NCI-H146 treated with DMSO at 0.1 percent for 48 hours (cell line): Measurements from ENCODE around the gene CCER1.

Experiments used
- DNase-seq: peaks from one replicate; lab custom pipeline; 2025; ENCODE audit not compliant: unreplicated experiment; lab: John Stamatoyannopoulos, UW

Gene CCER1

DNA sequence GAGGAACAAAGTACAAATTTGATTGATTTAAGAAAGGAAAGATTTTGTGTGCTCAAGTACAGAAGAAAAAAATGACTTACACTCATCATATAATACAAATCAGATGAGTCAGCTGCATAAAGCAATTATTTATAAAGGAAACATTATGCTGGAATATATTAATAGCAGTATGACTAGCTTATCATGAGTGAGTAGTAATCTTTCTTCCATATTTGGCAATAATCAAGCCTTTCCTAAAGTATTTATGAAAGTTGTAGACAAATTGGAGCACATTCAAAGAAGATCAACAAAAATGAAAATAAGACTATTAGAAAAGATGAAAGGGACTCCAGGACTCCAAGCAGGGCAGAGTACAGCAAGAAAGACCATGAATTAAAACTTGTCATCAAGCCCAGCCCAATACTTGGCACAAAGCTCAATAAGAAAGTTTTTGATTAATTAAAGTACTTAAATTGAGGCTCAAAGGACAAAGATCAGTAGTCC lies 32.8 kb downstream of the CCER1 start:
- DNase-seq: no peak

DNA sequence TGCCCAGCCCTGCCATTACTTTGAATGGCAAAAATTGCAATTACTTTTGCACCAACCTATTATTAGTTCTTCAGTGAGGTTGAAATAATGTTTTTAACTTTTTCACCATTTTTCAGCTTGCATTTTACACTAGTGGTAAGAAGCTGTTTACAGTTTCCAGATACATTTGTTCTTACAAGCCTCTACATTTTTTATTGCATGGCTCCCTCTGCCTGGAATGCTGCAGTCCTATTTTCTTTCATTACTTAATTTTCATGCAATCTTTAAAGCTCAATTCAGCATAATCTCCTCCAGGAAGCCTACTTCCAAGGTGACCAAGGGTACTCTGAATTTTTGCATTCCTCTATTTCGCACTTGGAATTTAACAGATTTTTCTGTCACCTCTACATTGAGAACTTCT lies 33.4 kb downstream of the CCER1 start:
- no peak for DNase-seq

DNA sequence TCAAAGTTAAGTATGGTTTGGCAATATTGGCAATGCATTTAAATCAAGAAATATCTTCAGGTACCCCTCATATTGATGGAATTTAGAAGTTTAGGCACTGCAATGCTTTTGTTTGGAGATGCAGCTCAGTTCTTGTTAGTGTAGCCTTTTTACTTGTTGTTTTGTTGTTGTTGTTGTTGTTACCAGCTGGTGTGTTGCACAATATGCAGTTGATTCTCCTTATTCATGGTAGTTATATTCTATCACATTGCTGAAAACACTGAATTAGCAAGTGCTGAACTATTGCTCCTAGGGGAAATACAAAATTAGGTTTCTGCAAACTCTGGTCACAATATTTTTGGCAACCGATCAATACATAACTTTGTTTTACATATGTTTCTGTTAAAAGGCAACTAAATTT lies 34.8 kb downstream of the CCER1 start:
- no peak for DNase-seq

DNA sequence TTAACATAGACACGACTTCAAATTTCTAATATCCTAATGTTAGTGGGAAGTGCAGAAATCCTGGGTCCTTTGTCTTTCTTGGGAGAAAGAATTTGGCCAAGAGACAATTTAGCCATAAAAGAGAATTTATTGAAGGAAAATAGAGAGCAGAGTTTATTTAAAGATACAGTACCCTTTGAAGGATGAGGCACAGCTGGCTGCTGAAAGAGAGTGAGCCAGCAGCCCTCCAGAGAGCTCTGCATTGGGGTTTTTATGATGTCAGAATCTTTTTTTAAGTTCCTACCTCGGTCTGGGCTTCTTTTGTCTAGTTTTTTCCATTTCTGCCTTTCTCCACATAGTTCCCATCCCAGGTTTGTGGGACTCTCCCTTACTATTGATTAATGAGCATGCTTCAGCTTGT lies 37.5 kb downstream of the CCER1 start:
- DNase-seq: no peak

DNA sequence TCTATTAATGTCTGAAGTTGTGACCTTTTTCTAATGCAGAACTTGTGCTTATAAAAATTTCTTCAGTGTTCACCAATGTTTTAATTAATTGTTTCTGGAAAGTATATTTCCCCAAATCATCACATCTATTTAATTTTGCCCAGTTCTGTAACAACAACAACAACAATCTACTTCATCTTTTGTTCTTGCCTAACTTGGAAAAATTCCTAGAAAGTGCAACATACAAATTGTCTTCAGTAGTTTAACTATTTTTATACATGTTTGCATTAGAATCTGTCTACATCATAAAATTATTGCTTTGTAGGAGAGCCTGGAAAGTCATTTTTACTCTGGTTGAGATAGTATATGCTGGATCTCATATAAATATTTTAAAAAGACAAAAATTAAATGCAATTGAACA lies 38.5 kb downstream of the CCER1 start:
- no peak for DNase-seq

DNA sequence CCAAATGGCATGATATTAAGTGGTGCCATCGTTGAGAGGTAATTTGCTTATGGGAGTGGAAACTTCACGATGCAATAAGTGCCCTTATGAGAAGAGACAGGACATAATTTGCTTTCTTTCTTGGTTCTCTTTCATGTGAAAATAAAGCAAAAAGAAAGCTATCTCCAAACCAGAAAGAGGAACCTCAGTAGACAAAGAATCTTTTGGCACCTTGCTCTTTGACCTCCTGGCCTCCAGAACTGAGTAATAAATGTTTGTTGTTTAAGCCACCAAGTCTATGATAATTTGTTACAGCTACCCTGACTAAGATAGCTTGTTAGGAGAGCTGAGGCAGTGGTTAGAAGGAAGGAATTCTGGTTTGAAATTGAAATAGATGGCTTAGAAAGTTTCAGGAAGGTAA lies 39.6 kb downstream of the CCER1 start:
- no peak for DNase-seq

DNA sequence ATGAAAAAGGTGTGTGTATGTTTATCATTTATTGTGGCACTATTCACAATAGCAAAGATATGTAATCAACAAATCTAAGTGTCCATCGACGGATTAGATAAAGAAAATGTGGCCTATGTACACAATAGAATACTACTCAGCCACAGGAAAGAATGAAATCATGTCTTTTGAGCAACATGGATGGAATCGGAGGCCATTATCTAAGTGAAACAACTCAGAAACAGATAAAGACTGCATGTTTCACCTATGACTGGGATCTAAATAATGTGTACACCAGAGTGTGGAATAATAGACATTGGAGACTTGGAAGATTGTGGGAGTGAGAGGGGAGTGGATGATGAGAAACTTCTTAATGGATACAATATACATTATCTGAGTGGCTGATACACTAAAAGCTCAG lies 44.0 kb downstream of the CCER1 start:
- no peak for DNase-seq

DNA sequence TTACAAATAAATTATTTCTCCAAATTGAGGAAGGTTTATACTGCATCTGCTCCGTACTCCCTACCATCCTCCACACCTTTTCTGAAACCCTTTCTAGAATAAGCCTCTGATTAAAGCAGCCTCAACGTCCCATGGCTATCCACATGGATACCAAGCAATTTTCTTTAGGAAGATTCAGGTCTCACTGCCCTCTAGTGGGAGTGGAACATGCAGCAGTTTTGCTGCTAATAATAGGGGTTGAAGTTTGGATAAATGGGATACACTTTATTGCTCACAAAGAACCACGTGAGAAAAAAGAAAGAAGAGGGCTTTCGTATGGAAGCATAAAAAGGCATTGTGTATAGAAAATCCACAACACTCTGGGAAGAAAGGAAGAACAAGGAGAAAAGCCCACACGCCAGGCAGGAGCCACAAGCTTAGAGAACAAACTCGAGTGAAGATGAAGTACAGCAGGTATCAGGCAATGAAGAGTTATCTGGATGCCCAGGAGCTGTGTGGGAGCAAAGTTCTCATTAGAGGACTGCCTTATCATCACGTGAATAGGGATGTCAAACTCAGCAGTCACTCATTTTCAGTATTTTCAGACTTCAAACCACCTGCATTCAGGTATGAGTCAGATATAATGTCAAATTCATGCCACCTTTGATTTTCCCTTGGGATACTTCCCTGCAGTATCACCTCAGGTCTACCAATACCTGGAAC lies 45.8 kb downstream of the CCER1 start:
- no peak for DNase-seq

DNA sequence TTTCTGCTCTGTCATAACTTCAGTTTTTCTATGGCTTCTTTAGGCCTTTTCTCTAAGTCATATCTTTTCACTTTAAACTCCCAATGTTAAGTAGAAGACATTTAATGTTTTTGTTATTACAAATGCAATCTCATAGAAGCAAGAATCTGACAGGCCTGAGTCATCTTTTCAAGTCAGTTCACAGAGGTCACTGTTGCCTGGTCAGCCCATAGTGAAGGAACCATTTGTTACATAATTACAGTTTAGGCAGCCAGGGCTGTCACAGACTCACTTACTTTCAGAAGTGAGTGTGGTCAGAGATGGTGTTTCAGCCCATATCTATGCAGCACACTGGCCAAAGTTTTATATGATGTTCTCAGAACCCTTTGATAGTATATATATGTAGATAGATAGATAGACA lies 46.5 kb downstream of the CCER1 start:
- no peak for DNase-seq

DNA sequence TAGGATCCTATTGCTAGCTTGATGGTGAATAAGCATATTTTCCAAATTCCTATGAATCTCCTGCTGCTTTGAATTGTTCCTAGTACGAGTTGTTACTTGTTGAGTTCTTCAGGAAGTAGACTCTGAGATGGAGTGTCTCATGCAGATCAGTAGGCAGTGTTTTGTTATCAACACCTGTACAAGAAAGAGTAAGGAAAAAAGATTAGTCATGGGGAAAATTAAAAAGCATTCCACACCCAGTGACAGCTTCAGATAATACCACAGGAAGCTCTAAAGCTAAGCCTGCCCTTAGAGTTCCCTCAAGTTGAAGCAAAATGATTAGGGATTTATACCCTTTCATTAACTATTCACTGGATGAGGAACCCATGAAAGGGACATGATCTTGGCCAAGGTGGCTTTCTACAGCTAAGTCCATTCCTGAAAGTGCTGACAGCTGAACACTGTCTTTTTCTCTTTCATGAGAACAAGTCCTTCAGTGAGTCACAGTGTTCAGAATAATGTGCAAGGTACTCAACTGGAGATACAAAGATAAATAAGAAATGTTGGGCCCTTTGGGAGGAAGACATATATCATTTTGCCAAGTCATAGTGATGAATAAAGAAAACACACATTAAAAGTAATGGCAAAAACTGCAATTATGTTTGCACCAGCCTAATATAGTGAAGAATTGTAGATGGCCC lies 49.1 kb downstream of the CCER1 start:
- no peak for DNase-seq

DNA sequence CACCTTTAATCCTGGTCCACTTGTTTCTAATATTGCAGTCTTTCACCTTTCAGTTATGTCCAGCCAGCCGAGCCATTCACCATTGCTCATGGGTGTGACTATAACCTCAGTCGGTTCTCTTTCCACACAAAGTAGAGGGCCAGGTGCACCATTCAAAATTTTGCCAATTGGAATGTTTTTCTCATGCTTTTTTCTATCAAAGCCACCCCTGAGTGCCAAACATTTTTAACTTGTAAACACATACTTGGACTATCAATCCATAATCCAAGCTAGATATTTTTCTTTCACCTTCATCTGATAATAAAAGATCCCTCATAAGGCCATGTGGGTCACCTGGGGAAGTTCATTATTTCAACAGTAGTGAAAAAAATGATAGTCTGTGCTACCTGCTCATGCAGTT lies 52.4 kb downstream of the CCER1 start:
- no peak for DNase-seq
